ENCODE data around the gene KCNJ14.
A peak's percentile ranks its signal among the peaks of the same experiment; 100 is the strongest.

The KCNJ14 gene

GRCh38 chr19:48436586-48436985 lies 18.8 kb upstream of the KCNJ14 start:
- H3K9me3 ChIP-seq (ENCODE audit: control insufficient read depth, low read length) = no peaks in the 10 kb centered on the region
- no peak overlapping the region for H2BK120ac ChIP-seq (ENCODE audit: low read depth, low read length)
- no peak overlapping the region for H3K4me3 ChIP-seq (ENCODE audit: insufficient read depth in 1 of 2, low read depth in 1 of 2, low read length in 2 of 2)
- 90% methylated on average over 4 of the region's 5 CpGs for WGBS
- no peak overlapping the region for H3K23ac ChIP-seq (ENCODE audit: low read length in 2 of 2)
- H3K4me2 ChIP-seq (ENCODE audit: low read length, poor library complexity, severe bottlenecking) = no peak overlapping the region
- H2BK12ac ChIP-seq (ENCODE audit: low read length in 2 of 2) = no peak overlapping the region
- DNase-seq = no peak
- peak overlapping the region; percentile 1 for H4K8ac ChIP-seq (ENCODE audit: low read length)
- no peak overlapping the region for H3K27ac ChIP-seq (ENCODE audit: low read length, poor library complexity, severe bottlenecking)
- no peak overlapping the region for H4K91ac ChIP-seq (ENCODE audit: low read length)
- H3K9ac ChIP-seq (ENCODE audit: low read length) = no peak overlapping the region
- H3K27me3 ChIP-seq (ENCODE audit: control insufficient read depth in 1 of 2, insufficient read depth in 1 of 2, low read length in 2 of 2) = no peaks in the 10 kb centered on the region
- H3K4ac ChIP-seq (ENCODE audit: low read depth in 1 of 2, low read length in 2 of 2) = no peak overlapping the region
- no peak overlapping the region for H2BK5ac ChIP-seq (ENCODE audit: low read depth, low read length, poor library complexity, severe bottlenecking)
- no peak overlapping the region for H2BK15ac ChIP-seq (ENCODE audit: low read depth, poor library complexity, severe bottlenecking)
- peaks cover 0 to 2% of the 10 kb centered on the region in 2 experiments for H3K36me3 ChIP-seq (ENCODE audit: control insufficient read depth in 1 of 2, insufficient read depth in 2 of 2, low read depth in 1 of 2, low read length in 2 of 2)
- no peaks in the 10 kb centered on the region for H3K4me1 ChIP-seq (ENCODE audit: control insufficient read depth, insufficient read depth, low read depth, low read length)
- no peak overlapping the region for H2AFZ ChIP-seq (ENCODE audit: low read depth, low read length)
- no peaks in the 10 kb centered on the region for H3K79me1 ChIP-seq (replicated peaks; ENCODE audit: low read length, poor library complexity, severe bottlenecking)
- H3K18ac ChIP-seq (ENCODE audit: low read depth in 1 of 2, low read length in 2 of 2) = no peak overlapping the region
- H3K14ac ChIP-seq (ENCODE audit: low read length in 2 of 2) = no peak overlapping the region
- H2AK5ac ChIP-seq (ENCODE audit: low read length, severe bottlenecking) = no peak overlapping the region

GRCh38 chr19:48441360-48442050 lies 13.9 kb upstream of the KCNJ14 start:
- Histone ChIP-seq H3K9me3 (ENCODE audit: control insufficient read depth, low read length) (no peaks in the 10 kb centered on the region), H3K4me2 (ENCODE audit: low read length, poor library complexity, severe bottlenecking) (no peak overlapping the region), H3K4ac (ENCODE audit: low read depth in 1 of 2, low read length in 2 of 2) (no peak overlapping the region), H3K27ac (ENCODE audit: low read length, poor library complexity, severe bottlenecking) (no peak overlapping the region), H3K36me3 (ENCODE audit: control insufficient read depth in 1 of 2, insufficient read depth in 2 of 2, low read depth in 1 of 2, low read length in 2 of 2) (peaks cover 0 to 10% of the 10 kb centered on the region in 2 experiments), H3K4me1 (ENCODE audit: control insufficient read depth, insufficient read depth, low read depth, low read length) (peaks cover 13% of the 10 kb centered on the region), H2BK120ac (ENCODE audit: low read depth, low read length) (no peak overlapping the region), H3K27me3 (ENCODE audit: control insufficient read depth in 1 of 2, insufficient read depth in 1 of 2, low read length in 2 of 2) (no peaks in the 10 kb centered on the region), H3K9ac (ENCODE audit: low read length) (no peak overlapping the region), H2AFZ (ENCODE audit: low read depth, low read length) (no peak overlapping the region), H2BK15ac (ENCODE audit: low read depth, poor library complexity, severe bottlenecking) (no peak overlapping the region), H2AK5ac (ENCODE audit: low read length, severe bottlenecking) (no peak overlapping the region), H3K79me1 (replicated peaks; ENCODE audit: low read length, poor library complexity, severe bottlenecking) (peaks cover 15% of the 10 kb centered on the region), H3K18ac (ENCODE audit: low read depth in 1 of 2, low read length in 2 of 2) (no peak overlapping the region), H3K23ac (ENCODE audit: low read length in 2 of 2) (no peak overlapping the region), H2BK12ac (ENCODE audit: low read length in 2 of 2) (no peak overlapping the region), H4K91ac (ENCODE audit: low read length) (no peak overlapping the region), H4K8ac (ENCODE audit: low read length) (no peak overlapping the region), H3K14ac (ENCODE audit: low read length in 2 of 2) (no peak overlapping the region), H3K4me3 (ENCODE audit: insufficient read depth in 1 of 2, low read depth in 1 of 2, low read length in 2 of 2) (no peak overlapping the region), H2BK5ac (ENCODE audit: low read depth, low read length, poor library complexity, severe bottlenecking) (no peak overlapping the region)
- no peak for DNase-seq
- 97% methylated on average over 20 of the region's 20 CpGs for WGBS

GRCh38 chr19:48442116-48443035 lies 13.0 kb upstream of the KCNJ14 start:
- Histone ChIP-seq H3K14ac (ENCODE audit: low read length in 2 of 2) (no peak overlapping the region), H3K27ac (ENCODE audit: low read length, poor library complexity, severe bottlenecking) (no peak overlapping the region), H3K4ac (ENCODE audit: low read depth in 1 of 2, low read length in 2 of 2) (no peak overlapping the region), H3K18ac (ENCODE audit: low read depth in 1 of 2, low read length in 2 of 2) (no peak overlapping the region), H2BK12ac (ENCODE audit: low read length in 2 of 2) (no peak overlapping the region), H2AK5ac (ENCODE audit: low read length, severe bottlenecking) (no peak overlapping the region), H2BK5ac (ENCODE audit: low read depth, low read length, poor library complexity, severe bottlenecking) (no peak overlapping the region), H3K23ac (ENCODE audit: low read length in 2 of 2) (no peak overlapping the region), H3K9ac (ENCODE audit: low read length) (no peak overlapping the region), H3K4me2 (ENCODE audit: low read length, poor library complexity, severe bottlenecking) (no peak overlapping the region), H3K36me3 (ENCODE audit: control insufficient read depth in 1 of 2, insufficient read depth in 2 of 2, low read depth in 1 of 2, low read length in 2 of 2) (peaks cover 3 to 14% of the 10 kb centered on the region in 2 experiments), H4K8ac (ENCODE audit: low read length) (no peak overlapping the region), H2AFZ (ENCODE audit: low read depth, low read length) (no peak overlapping the region), H2BK120ac (ENCODE audit: low read depth, low read length) (no peak overlapping the region), H3K79me1 (replicated peaks; ENCODE audit: low read length, poor library complexity, severe bottlenecking) (peaks cover 18% of the 10 kb centered on the region), H4K91ac (ENCODE audit: low read length) (no peak overlapping the region), H3K4me1 (ENCODE audit: control insufficient read depth, insufficient read depth, low read depth, low read length) (peaks cover 17% of the 10 kb centered on the region), H3K27me3 (ENCODE audit: control insufficient read depth in 1 of 2, insufficient read depth in 1 of 2, low read length in 2 of 2) (no peaks in the 10 kb centered on the region), H3K9me3 (ENCODE audit: control insufficient read depth, low read length) (no peaks in the 10 kb centered on the region), H2BK15ac (ENCODE audit: low read depth, poor library complexity, severe bottlenecking) (no peak overlapping the region), H3K4me3 (ENCODE audit: insufficient read depth in 1 of 2, low read depth in 1 of 2, low read length in 2 of 2) (no peak overlapping the region)
- DNase-seq = no peak
- 99% methylated on average over 82 of the region's 94 CpGs for WGBS

GRCh38 chr19:48443256-48443655 lies 12.1 kb upstream of the KCNJ14 start:
- no peak for DNase-seq
- Histone ChIP-seq H2BK120ac (ENCODE audit: low read depth, low read length) (no peak overlapping the region), H3K23ac (ENCODE audit: low read length in 2 of 2) (no peak overlapping the region), H4K8ac (ENCODE audit: low read length) (no peak overlapping the region), H3K4me1 (ENCODE audit: control insufficient read depth, insufficient read depth, low read depth, low read length) (peaks cover 17% of the 10 kb centered on the region), H3K27me3 (ENCODE audit: control insufficient read depth in 1 of 2, insufficient read depth in 1 of 2, low read length in 2 of 2) (no peaks in the 10 kb centered on the region), H3K4me2 (ENCODE audit: low read length, poor library complexity, severe bottlenecking) (no peak overlapping the region), H2AK5ac (ENCODE audit: low read length, severe bottlenecking) (no peak overlapping the region), H2BK12ac (ENCODE audit: low read length in 2 of 2) (no peak overlapping the region), H3K4ac (ENCODE audit: low read depth in 1 of 2, low read length in 2 of 2) (no peak overlapping the region), H2BK15ac (ENCODE audit: low read depth, poor library complexity, severe bottlenecking) (no peak overlapping the region), H4K91ac (ENCODE audit: low read length) (no peak overlapping the region), H3K27ac (ENCODE audit: low read length, poor library complexity, severe bottlenecking) (no peak overlapping the region), H3K14ac (ENCODE audit: low read length in 2 of 2) (no peak overlapping the region), H3K36me3 (ENCODE audit: control insufficient read depth in 1 of 2, insufficient read depth in 2 of 2, low read depth in 1 of 2, low read length in 2 of 2) (peaks cover 11 to 17% of the 10 kb centered on the region in 2 experiments), H3K9me3 (ENCODE audit: control insufficient read depth, low read length) (no peaks in the 10 kb centered on the region), H3K79me1 (replicated peaks; ENCODE audit: low read length, poor library complexity, severe bottlenecking) (peaks cover 20% of the 10 kb centered on the region), H2AFZ (ENCODE audit: low read depth, low read length) (no peak overlapping the region), H2BK5ac (ENCODE audit: low read depth, low read length, poor library complexity, severe bottlenecking) (no peak overlapping the region), H3K9ac (ENCODE audit: low read length) (no peak overlapping the region), H3K4me3 (ENCODE audit: insufficient read depth in 1 of 2, low read depth in 1 of 2, low read length in 2 of 2) (no peak overlapping the region), H3K18ac (ENCODE audit: low read depth in 1 of 2, low read length in 2 of 2) (no peak overlapping the region)
- 97% methylated on average over 55 of the region's 60 CpGs for WGBS
